ENCODE results near the gene ZNF573.

Gene ZNF573

GRCh38 chr19:37692956-37693620, 86.3 kb downstream of the ZNF573 start:
- no peak for DNase-seq

GRCh38 chr19:37691881-37692504, 87.4 kb downstream of the ZNF573 start:
- peak; percentile 55 to 80 (median 74) for DNase-seq
